Measurements from ENCODE around the gene GALR3. TPM values are rescaled to one million over a fixed set of nuclear protein-coding genes. Genes with fewer than 3 reads are reported as not detected.

GALR3 gene
- total and polyA plus RNA-seq, 4 donors: not detected

DNA sequence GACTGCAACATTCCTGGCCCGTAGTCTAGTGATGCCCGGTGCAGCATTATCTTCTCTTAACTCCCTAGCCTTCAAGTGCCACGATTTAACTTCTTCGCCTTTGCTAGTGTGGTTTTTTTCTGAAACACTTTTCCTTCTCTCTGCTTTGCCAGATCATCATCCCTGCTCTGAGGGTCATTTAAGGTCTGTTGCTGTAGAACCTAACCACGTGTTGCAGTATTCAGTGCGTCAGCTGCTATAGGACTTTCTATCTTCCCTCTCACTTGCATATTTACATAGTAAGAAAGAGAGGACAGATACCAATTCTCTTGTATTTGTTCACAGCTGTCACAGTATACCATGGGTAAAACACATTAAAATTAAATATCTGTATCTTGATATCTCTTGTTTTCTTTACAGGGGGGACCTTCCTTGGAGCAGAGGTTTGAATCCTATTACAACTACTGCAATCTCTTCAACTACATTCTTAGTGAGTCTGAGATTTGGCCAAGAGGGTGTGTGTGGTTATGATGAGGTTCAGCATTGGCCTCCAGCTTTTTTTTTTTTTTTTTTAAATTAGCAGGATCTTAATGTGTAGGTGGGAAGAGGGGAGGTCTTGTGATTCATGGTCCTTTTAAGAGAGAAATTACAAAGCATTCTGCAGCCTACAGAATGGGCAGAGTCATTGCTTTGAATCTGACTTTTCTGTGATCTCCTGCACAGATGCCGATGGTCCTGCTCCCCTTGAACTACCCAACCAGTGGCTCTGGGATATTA, 39.6 kb downstream of the GALR3 start:
- Histone ChIP-seq H3K9me3 (ENCODE audit: control insufficient read depth in 4 of 4, low read length in 3 of 4) (no peaks in the 10 kb centered on the region), H3K36me3 (ENCODE audit: control insufficient read depth in 4 of 4, insufficient read depth in 3 of 4, low read depth in 1 of 4, low read length in 3 of 4) (peaks cover 6 to 57% (median 36%) of the 10 kb centered on the region in 4 donors), H3K27ac (ENCODE audit: low read depth in 1 of 2, low read length in 2 of 2) (no peak overlapping the region), H3K27me3 (ENCODE audit: control insufficient read depth in 4 of 4, insufficient read depth in 4 of 4, low read length in 3 of 4) (no peaks in the 10 kb centered on the region), H3K9ac (ENCODE audit: low read depth in 1 of 2, low read length in 2 of 2) (no peak overlapping the region), H3K4me1 (ENCODE audit: control insufficient read depth in 4 of 4, insufficient read depth in 4 of 4, low read length in 3 of 4) (peaks cover 7 to 45% (median 41%) of the 10 kb centered on the region in 4 donors), H3K4me3 (ENCODE audit: low read depth in 1 of 3, low read length in 3 of 3) (no peak overlapping the region)
- TF ChIP-seq SP1 (IDR thresholded peaks at IDR 0.05) (no peak), HNF4A (conservative IDR thresholded peaks at IDR 0.05) (peak in 1 of 2 donors; percentile 9), TAF1 (conservative IDR thresholded peaks at IDR 0.05) (no peak), JUND (IDR thresholded peaks at IDR 0.05) (no peak), RAD21 (IDR thresholded peaks at IDR 0.05) (no peak), NR2F2 (IDR thresholded peaks at IDR 0.05) (no peak), RXRA (IDR thresholded peaks at IDR 0.05) (peak; percentile 16 to 24)
- TF ChIP-seq, protein P1, sequence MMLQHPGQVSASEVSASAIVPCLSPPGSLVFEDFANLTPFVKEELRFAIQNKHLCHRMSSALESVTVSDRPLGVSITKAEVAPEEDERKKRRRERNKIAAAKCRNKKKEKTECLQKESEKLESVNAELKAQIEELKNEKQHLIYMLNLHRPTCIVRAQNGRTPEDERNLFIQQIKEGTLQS (IDR thresholded peaks at IDR 0.05): no peak
- 58% methylated on average over 7 of the region's 7 CpGs for WGBS
- no peak for DNase-seq (ENCODE audit: low spot score)

DNA sequence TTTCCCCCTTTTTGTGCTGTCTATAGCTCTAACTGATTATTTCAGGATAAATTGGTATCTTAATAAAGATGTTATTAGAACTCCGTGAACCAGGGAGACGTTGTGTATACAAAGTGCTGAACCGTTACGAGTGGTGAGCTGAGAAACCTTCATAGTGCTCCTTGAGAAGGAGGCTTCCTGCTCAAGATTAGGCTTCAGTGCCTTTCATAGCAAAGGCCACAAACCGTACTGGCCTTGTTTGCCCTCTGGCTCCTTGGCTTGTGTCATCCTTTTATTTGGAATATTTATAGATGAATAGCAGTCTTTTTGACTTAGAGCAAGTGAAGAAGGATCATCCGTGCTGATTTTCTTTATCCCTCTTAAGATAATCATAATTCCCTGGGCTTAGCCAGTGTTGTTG, 42.3 kb downstream of the GALR3 start:
- Histone ChIP-seq H3K4me3 (ENCODE audit: low read depth in 1 of 3, low read length in 3 of 3) (no peak overlapping the region), H3K36me3 (ENCODE audit: control insufficient read depth in 4 of 4, insufficient read depth in 3 of 4, low read depth in 1 of 4, low read length in 3 of 4) (peaks cover 10 to 56% (median 39%) of the 10 kb centered on the region in 4 donors), H3K9ac (ENCODE audit: low read depth in 1 of 2, low read length in 2 of 2) (no peak overlapping the region), H3K9me3 (ENCODE audit: control insufficient read depth in 4 of 4, low read length in 3 of 4) (no peaks in the 10 kb centered on the region), H3K27me3 (ENCODE audit: control insufficient read depth in 4 of 4, insufficient read depth in 4 of 4, low read length in 3 of 4) (no peaks in the 10 kb centered on the region), H3K27ac (ENCODE audit: low read depth in 1 of 2, low read length in 2 of 2) (no peak overlapping the region), H3K4me1 (ENCODE audit: control insufficient read depth in 4 of 4, insufficient read depth in 4 of 4, low read length in 3 of 4) (peaks cover 7 to 37% (median 37%) of the 10 kb centered on the region in 4 donors)
- 85% methylated on average over 6 of the region's 6 CpGs for WGBS
- DNase-seq (ENCODE audit: low spot score): no peak
- TF ChIP-seq RXRA (IDR thresholded peaks at IDR 0.05): no peak
- TF ChIP-seq JUND (IDR thresholded peaks at IDR 0.05): no peak
- TF ChIP-seq HNF4G (IDR thresholded peaks at IDR 0.05): no peak
- TF ChIP-seq RAD21 (IDR thresholded peaks at IDR 0.05): no peak
- TF ChIP-seq NR2F2 (IDR thresholded peaks at IDR 0.05): no peak
- no peak for TF ChIP-seq GABPA (IDR thresholded peaks at IDR 0.05 in 1 of 2, conservative IDR thresholded peaks at IDR 0.05 in 1 of 2)
- no peak for TF ChIP-seq EGR1 (IDR thresholded peaks at IDR 0.05; ENCODE audit: low read depth in 2 of 2)
- TF ChIP-seq, protein P2, sequence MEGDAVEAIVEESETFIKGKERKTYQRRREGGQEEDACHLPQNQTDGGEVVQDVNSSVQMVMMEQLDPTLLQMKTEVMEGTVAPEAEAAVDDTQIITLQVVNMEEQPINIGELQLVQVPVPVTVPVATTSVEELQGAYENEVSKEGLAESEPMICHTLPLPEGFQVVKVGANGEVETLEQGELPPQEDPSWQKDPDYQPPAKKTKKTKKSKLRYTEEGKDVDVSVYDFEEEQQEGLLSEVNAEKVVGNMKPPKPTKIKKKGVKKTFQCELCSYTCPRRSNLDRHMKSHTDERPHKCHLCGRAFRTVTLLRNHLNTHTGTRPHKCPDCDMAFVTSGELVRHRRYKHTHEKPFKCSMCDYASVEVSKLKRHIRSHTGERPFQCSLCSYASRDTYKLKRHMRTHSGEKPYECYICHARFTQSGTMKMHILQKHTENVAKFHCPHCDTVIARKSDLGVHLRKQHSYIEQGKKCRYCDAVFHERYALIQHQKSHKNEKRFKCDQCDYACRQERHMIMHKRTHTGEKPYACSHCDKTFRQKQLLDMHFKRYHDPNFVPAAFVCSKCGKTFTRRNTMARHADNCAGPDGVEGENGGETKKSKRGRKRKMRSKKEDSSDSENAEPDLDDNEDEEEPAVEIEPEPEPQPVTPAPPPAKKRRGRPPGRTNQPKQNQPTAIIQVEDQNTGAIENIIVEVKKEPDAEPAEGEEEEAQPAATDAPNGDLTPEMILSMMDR (IDR thresholded peaks at IDR 0.05; ENCODE audit: low read depth, low read length, missing input control): no peak
- no peak for TF ChIP-seq TAF1 (conservative IDR thresholded peaks at IDR 0.05)
- TF ChIP-seq, protein P3, sequence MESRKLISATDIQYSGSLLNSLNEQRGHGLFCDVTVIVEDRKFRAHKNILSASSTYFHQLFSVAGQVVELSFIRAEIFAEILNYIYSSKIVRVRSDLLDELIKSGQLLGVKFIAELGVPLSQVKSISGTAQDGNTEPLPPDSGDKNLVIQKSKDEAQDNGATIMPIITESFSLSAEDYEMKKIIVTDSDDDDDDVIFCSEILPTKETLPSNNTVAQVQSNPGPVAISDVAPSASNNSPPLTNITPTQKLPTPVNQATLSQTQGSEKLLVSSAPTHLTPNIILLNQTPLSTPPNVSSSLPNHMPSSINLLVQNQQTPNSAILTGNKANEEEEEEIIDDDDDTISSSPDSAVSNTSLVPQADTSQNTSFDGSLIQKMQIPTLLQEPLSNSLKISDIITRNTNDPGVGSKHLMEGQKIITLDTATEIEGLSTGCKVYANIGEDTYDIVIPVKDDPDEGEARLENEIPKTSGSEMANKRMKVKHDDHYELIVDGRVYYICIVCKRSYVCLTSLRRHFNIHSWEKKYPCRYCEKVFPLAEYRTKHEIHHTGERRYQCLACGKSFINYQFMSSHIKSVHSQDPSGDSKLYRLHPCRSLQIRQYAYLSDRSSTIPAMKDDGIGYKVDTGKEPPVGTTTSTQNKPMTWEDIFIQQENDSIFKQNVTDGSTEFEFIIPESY (IDR thresholded peaks at IDR 0.05): no peak
- no peak for TF ChIP-seq FOXA1 (IDR thresholded peaks at IDR 0.05)
- TF ChIP-seq, protein P4, sequence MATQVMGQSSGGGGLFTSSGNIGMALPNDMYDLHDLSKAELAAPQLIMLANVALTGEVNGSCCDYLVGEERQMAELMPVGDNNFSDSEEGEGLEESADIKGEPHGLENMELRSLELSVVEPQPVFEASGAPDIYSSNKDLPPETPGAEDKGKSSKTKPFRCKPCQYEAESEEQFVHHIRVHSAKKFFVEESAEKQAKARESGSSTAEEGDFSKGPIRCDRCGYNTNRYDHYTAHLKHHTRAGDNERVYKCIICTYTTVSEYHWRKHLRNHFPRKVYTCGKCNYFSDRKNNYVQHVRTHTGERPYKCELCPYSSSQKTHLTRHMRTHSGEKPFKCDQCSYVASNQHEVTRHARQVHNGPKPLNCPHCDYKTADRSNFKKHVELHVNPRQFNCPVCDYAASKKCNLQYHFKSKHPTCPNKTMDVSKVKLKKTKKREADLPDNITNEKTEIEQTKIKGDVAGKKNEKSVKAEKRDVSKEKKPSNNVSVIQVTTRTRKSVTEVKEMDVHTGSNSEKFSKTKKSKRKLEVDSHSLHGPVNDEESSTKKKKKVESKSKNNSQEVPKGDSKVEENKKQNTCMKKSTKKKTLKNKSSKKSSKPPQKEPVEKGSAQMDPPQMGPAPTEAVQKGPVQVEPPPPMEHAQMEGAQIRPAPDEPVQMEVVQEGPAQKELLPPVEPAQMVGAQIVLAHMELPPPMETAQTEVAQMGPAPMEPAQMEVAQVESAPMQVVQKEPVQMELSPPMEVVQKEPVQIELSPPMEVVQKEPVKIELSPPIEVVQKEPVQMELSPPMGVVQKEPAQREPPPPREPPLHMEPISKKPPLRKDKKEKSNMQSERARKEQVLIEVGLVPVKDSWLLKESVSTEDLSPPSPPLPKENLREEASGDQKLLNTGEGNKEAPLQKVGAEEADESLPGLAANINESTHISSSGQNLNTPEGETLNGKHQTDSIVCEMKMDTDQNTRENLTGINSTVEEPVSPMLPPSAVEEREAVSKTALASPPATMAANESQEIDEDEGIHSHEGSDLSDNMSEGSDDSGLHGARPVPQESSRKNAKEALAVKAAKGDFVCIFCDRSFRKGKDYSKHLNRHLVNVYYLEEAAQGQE (IDR thresholded peaks at IDR 0.05): no peak
